GM21390 (cell line): ENCODE results near the gene CNR2.
A peak's percentile ranks its signal among the peaks of the same experiment; 100 is the strongest.
"Not testable (repeated sequence)": the region's sequence is repeated elsewhere in the genome, so short reads cannot be mapped to it uniquely, and the experiment has no call there.

ENCODE experiments used
- ATAC-seq: cut with Tn5 transposase; IDR thresholded peaks from one replicate; pipeline ENCODE4 v1.9.1; 2021; ENCODE audit not compliant: unreplicated experiment

CNR2 gene

GRCh38 chr1:23837908-23838307 is 75.3 kb downstream of the CNR2 start:
- no peak for ATAC-seq

DNA sequence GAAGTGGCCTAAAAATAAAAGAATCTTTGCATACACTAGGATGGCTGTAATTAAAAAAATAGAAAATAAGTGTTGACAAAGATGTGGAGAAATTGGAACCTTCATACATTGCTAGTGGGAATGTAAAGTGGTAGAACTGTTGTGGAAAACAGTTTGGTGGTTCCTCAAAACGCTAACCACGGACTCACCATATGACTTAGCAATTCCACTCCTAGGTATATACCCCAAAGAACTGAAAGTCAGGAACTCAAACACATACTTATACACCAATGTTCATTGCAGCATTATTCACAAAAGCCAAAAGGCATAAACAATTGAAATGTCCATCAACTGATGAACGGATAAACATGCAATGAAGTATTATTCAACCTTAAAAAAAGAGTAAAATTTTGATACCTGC is 77.1 kb downstream of the CNR2 start:
- no peak for ATAC-seq

GRCh38 chr1:23834156-23834555 is 79.0 kb downstream of the CNR2 start:
- ATAC-seq: not testable (repeated sequence)

DNA sequence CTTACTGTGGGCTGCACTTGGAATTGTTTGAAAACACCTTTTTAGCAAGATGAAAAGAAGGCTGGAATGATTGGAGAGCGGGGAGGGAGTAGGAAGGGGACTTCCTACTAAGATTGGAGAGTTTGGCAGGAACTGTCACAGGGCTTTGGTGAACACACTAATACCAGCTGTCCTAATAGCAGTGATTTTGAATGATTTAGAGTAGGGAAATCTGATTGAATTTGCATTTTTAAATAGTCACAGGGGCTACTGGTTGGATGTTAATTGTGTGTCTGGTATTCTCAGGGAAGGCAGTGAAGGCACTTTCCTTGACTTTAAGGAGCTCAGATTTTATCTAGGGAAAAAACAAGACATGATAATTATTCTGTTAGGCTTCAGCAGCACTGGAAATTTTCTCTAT is 85.4 kb downstream of the CNR2 start:
- ATAC-seq: no peak

- ATAC-seq: not testable (repeated sequence)
These were observed 86.6 kb downstream of the CNR2 start for GRCh38 chr1:23826590-23826989.

GRCh38 chr1:23825762-23826522 is 87.2 kb downstream of the CNR2 start:
- no peak for ATAC-seq

DNA sequence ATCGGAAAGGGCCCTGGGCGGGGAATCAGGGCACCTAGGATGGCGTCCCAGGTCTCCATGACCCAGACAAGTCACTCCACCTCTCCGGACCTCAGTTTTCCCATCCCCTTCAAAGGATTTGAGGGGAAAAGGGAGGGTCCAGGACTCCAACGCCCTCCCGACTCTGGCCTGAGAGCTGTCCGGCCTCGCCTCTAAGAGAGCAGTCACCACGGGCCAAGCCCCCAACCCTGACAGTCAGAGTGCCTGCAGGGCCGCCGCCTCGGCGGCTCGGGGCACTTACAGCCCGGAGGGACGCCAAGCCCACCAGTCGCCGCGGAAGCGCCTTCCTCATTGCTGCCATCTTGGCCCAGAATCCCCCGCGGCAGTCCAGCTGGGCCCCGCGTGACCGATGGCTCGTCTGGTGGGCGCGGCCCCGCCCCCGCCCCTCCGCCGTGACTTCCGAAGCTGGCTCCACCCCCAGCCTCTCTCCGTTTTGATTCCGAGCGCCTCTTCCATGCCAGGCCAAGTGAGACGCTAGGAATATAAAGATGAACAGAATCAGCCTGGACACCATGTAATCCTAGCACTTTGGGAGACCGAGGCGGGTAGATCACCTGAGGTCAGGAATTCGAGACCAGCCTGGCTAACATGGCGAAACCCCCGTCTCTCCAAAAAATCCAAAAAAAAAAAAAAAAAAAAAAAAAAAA is 87.9 kb downstream of the CNR2 start, which contains the start of gene HMGCL:
HMGCL (minus strand) TSS at position 354 of the 686 bp plus-strand sequence; CDS start at position 340, 14 bp downstream.
- ATAC-seq: peak; percentile 84

- no peak for ATAC-seq
These were observed 88.5 kb downstream of the CNR2 start for GRCh38 chr1:23824711-23825075.

DNA sequence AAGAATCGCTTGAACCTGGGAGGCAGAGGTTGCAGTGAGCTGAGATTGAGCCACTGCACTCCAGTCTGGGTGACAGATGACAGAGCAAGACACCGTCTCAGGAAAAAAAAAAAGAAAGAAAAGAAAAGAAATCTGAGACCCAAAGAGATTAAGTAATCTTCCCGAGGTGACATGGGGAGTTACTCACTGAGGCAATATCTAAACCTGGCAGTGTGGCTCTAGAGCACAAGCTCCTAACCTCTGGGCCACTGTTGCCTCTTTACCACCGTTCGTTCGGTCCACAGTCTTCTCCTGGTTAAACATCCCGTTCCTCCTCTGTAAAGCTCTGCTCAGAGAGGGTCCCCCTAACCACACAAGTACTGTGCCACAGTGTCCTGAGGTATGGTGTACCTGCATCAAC is 89.4 kb downstream of the CNR2 start:
- no peak for ATAC-seq
